Suprapubic skin (tissue), 4 donors: Measurements from ENCODE around the gene PCSK2. TPM values are rescaled to one million over a fixed set of nuclear protein-coding genes. Genes with fewer than 3 reads are reported as not detected.

Source experiments
- DNase-seq, 2 donors: peaks; one replicate each; pipeline ENCODE4 v3.0.0-alpha.2; 2019; ENCODE audit warnings: low spot score in 2 of 2
- H3K27ac ChIP-seq: fragments of 200-600 bp; sonication (generic); one replicate; pipeline ENCODE4 v1.5.1; 2019
- H3K27me3 ChIP-seq: fragments of 200-600 bp; sonication (generic); one replicate; pipeline ENCODE4 v1.5.1; 2019
- H3K36me3 ChIP-seq: fragments of 200-600 bp; sonication (generic); one replicate; pipeline ENCODE4 v1.5.1; 2019
- H3K4me1 ChIP-seq: fragments of 200-600 bp; sonication (generic); one replicate; pipeline ENCODE4 v1.5.1; 2019
- H3K4me3 ChIP-seq: fragments of 200-600 bp; sonication (generic); one replicate; pipeline ENCODE4 v1.5.1; 2019; ENCODE audit warnings: mild to moderate bottlenecking
- H3K9me3 ChIP-seq: fragments of 200-600 bp; sonication (generic); one replicate; pipeline ENCODE4 v1.5.1; 2019
- EP300 ChIP-seq: sonication (generic); formaldehyde crosslinking; IDR thresholded peaks from one replicate; pipeline ENCODE4 v1.6.1; 2017; ENCODE audit warnings: antibody characterized with exemption
- POLR2A ChIP-seq, 2 donors: fragments of 450-650 bp; IDR thresholded peaks; one replicate each; pipeline ENCODE4 v1.6.1; 2017; ENCODE audit warnings: antibody characterized with exemption in 2 of 2, mild to moderate bottlenecking in 2 of 2, moderate library complexity in 2 of 2
- POLR2AphosphoS5 ChIP-seq, 3 donors: sonication (generic); formaldehyde crosslinking; IDR thresholded peaks; one replicate each; pipeline ENCODE4 v1.6.1; 2017; ENCODE audit warnings: antibody characterized with exemption in 3 of 3
- WGBS: methylation state at CpG from one replicate; pipeline ENCODE4 v1.1.5; 2018; 5-methylcytosine and 5-hydroxymethylcytosine counted together
- total RNA-seq, 4 donors: library from RNA; depleted of rRNA; stranded (reverse); fragments of >200 nt; gene quantifications; one replicate each; pipeline ENCODE4 v1.1.0, GENCODE V29; 2016
- TF ChIP-seq, protein P1 (sequence below), 2 donors: fragments of 200-600 bp in 1 of 2; fragments of 450-650 bp in 1 of 2; sonication (generic) in 1 of 2; IDR thresholded peaks; one replicate each; pipeline ENCODE4 v1.5.1; 2016 to 2019; ENCODE audit warnings: antibody characterized with exemption in 2 of 2, mild to moderate bottlenecking in 1 of 2, moderate library complexity in 1 of 2

Gene PCSK2
- total RNA-seq, 4 donors from 2014 or later = 5.2 to 23.1 (median 12.9) TPM

DNA sequence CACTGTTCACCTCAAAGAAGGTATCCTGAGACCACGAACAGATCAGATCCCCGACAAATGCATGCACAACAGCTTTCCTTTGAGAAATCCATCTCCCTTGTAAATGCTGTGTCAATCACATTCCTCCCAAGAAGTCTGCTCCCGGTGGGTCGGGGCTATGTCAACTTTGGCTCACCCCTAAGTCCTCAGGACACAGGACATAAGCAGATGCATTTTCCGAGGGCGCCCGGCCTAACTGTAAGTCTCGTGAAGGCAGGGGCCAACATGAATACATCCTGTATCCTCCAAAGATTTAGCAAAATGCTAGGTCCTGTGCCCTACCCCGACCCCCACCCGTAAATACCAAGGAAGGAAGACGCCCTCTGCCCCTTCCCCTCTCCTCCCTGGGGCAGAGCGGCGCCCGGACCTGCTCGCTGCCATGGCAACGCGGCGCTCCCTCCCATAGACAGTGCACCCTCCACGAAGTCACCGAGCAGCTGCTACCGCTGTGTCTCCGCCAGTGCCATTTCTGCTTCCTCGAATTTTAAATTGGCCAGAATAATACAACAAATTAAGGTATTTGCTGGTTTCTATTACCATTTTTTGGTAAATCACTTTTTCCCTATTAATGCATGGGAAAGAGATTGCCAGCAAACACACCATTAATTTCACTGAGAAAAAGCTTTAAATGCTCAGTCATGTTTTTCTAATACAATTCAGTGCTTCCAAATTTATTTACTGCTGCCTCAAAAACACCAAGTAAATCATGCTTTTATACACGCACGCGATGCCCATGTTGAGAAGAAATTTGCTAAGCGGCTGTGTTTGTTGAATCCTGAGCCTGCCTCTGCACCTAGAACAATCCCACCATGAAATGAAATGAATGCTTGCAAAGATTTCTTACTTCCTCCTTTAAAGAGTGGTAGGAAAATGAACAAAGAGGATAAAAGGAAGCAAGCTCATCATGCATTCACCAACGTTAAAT, 100.6 kb downstream of the PCSK2 start:
- no peaks in the 10 kb centered on the region for H3K36me3 ChIP-seq
- TF ChIP-seq EP300 (no peak), POLR2AphosphoS5 (IDR thresholded peaks at IDR 0.05) (no peak), POLR2A (IDR thresholded peaks at IDR 0.05) (no peak)
- TF ChIP-seq, protein P1, sequence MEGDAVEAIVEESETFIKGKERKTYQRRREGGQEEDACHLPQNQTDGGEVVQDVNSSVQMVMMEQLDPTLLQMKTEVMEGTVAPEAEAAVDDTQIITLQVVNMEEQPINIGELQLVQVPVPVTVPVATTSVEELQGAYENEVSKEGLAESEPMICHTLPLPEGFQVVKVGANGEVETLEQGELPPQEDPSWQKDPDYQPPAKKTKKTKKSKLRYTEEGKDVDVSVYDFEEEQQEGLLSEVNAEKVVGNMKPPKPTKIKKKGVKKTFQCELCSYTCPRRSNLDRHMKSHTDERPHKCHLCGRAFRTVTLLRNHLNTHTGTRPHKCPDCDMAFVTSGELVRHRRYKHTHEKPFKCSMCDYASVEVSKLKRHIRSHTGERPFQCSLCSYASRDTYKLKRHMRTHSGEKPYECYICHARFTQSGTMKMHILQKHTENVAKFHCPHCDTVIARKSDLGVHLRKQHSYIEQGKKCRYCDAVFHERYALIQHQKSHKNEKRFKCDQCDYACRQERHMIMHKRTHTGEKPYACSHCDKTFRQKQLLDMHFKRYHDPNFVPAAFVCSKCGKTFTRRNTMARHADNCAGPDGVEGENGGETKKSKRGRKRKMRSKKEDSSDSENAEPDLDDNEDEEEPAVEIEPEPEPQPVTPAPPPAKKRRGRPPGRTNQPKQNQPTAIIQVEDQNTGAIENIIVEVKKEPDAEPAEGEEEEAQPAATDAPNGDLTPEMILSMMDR (IDR thresholded peaks at IDR 0.05) = no peak
- no peaks in the 10 kb centered on the region for H3K9me3 ChIP-seq
- H3K27ac ChIP-seq = no peak overlapping the region
- H3K4me3 ChIP-seq = no peak overlapping the region
- DNase-seq = no peak
- H3K4me1 ChIP-seq = no peaks in the 10 kb centered on the region
- 27% methylated on average over 28 of the region's 28 CpGs for WGBS
- peaks cover 17% of the 10 kb centered on the region for H3K27me3 ChIP-seq

DNA sequence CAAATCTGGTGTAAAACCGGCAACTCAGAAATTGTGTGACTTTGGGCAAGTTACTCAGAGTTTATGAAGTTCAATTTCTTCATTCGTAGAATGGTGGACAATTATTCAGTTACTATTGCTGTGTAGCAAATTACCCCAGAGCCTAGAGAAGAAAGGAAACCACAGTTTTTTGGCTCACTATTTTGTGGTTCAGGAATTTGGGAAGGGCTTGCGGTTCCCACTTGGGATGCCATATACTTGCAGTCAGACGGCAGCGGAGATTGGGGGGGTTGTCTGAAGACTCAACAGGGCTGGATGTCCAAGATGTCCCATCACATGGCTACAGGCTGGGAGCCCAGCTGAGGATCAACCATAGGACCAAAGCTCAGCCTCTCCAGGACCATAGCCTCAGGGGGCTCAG, 108.1 kb downstream of the PCSK2 start:
- Histone ChIP-seq H3K4me1 (no peaks in the 10 kb centered on the region), H3K4me3 (no peak overlapping the region), H3K36me3 (no peaks in the 10 kb centered on the region), H3K27me3 (no peaks in the 10 kb centered on the region), H3K9me3 (no peaks in the 10 kb centered on the region), H3K27ac (no peak overlapping the region)
- no peak for TF ChIP-seq POLR2A (IDR thresholded peaks at IDR 0.05)
- TF ChIP-seq, protein P1 (IDR thresholded peaks at IDR 0.05) = no peak
- no peak for TF ChIP-seq EP300
- no peak for TF ChIP-seq POLR2AphosphoS5 (IDR thresholded peaks at IDR 0.05)
- DNase-seq = no peak
- WGBS = 46% methylated on average over 5 of the region's 5 CpGs

DNA sequence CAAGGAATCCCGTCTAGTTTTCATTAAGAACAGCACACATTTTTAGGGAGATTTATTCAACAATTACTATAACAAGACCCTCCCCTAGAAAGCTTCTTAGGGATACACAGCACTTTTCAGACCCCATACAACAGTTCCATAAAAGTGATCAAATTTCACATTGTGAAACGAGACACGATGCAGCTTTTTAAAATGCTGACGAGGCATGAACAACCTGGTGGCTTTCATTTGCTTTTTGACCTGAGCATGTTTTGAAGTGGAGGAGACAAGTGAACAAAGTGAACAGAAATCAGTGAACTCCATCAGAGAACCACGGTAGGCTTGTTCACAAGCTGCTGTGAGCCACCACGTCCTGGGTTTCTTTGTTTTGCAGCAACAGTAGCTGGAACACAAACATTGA, 112.2 kb downstream of the PCSK2 start:
- TF ChIP-seq POLR2AphosphoS5 (IDR thresholded peaks at IDR 0.05) (no peak), EP300 (no peak), POLR2A (IDR thresholded peaks at IDR 0.05) (no peak)
- TF ChIP-seq, protein P1 (IDR thresholded peaks at IDR 0.05) = no peak

DNA sequence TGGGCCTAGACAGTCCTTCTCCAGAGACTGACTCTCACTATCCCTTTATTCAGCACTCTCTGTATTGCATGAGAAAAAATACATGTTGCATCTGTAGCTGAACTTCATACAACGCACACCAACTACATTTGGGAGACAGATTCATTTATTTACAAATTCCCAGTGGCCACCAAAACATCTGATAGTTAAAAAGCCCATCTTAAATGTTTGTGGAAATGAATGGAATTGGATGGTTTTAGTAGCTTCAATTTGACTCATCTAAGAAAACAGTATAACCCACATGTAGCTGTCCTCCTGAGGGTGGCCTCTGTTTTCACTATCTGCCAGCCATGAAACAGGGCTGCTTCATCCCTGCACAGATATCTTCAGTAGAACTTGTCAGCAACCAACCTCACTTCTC, 116.3 kb downstream of the PCSK2 start:
- H3K36me3 ChIP-seq = no peaks in the 10 kb centered on the region
- H3K4me3 ChIP-seq = no peak overlapping the region
- no peak for DNase-seq
- H3K4me1 ChIP-seq = no peaks in the 10 kb centered on the region
- H3K9me3 ChIP-seq = no peaks in the 10 kb centered on the region
- TF ChIP-seq EP300 = no peak
- no peak for TF ChIP-seq POLR2A (IDR thresholded peaks at IDR 0.05)
- no peak for TF ChIP-seq POLR2AphosphoS5 (IDR thresholded peaks at IDR 0.05)
- TF ChIP-seq, protein P1 (IDR thresholded peaks at IDR 0.05) = no peak
- no peak overlapping the region for H3K27ac ChIP-seq
- WGBS = 92% methylated on average over 1 of the region's 1 CpG
- H3K27me3 ChIP-seq = no peaks in the 10 kb centered on the region

More for the DNA sequence above, 112.2 kb downstream of the PCSK2 start:
- Histone ChIP-seq H3K36me3 (no peaks in the 10 kb centered on the region), H3K27me3 (no peaks in the 10 kb centered on the region), H3K9me3 (no peaks in the 10 kb centered on the region), H3K4me1 (no peaks in the 10 kb centered on the region), H3K4me3 (no peak overlapping the region), H3K27ac (no peak overlapping the region)
- 76% methylated on average over 6 of the region's 6 CpGs for WGBS
- DNase-seq = no peak

DNA sequence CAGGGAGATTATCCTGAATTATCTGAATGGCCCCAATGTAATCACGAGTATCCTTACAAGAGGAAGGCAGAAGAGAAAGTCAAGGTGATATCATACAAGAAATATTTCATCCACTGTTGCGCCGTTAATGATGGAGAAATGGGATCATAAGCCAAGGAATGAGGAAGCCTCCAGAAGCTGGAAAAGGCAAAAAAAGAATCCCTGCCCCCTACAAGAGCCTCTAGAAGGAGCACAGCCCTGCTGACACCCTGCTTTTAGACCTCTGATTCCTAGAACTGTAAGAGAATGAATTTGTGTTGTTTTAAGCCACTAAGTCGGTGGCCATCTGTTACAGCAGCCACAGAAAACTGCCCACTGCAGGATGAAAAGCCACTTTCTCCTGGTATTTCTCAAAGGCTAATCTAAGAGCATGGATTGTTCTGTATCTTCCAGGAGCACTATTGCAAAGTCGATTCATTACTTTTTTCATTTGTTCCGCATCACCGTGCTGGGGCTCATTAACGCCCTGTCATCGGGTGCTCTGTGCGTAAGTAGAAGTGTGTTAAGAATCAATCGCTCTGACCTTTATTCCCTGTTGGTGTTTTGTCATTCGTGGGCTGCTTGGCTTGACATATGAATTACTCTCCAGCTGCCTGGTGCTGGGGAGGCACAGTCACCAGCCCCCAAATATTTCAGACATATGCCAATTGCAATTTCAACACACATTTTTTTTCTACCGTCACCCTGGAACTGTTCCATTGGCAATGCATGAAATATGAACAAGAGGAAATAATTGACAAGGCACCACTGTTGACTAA, 117.0 kb downstream of the PCSK2 start:
- no peak overlapping the region for H3K4me3 ChIP-seq
- H3K9me3 ChIP-seq = no peaks in the 10 kb centered on the region
- 41% methylated on average over 13 of the region's 13 CpGs for WGBS
- DNase-seq = no peak
- H3K36me3 ChIP-seq = no peaks in the 10 kb centered on the region
- H3K27me3 ChIP-seq = no peaks in the 10 kb centered on the region
- no peak for TF ChIP-seq POLR2A (IDR thresholded peaks at IDR 0.05)
- no peak for TF ChIP-seq EP300
- no peak for TF ChIP-seq POLR2AphosphoS5 (IDR thresholded peaks at IDR 0.05)
- TF ChIP-seq, protein P1 (IDR thresholded peaks at IDR 0.05) = no peak
- no peaks in the 10 kb centered on the region for H3K4me1 ChIP-seq
- no peak overlapping the region for H3K27ac ChIP-seq
